WTC11 (cell line): ENCODE results near the gene VWA8. TPM values are rescaled to one million over a fixed set of nuclear protein-coding genes. Genes with fewer than 3 reads are reported as not detected.
"Not testable (repeated sequence)": the region's sequence is repeated elsewhere in the genome, so short reads cannot be mapped to it uniquely, and the experiment has no call there.

Experiments
- ATAC-seq: fragments of 200-7000 bp; cut with Tn5 transposase; 2 replicates; pipeline ENCODE4 v1.10.0; 2021; ENCODE audit warnings: mild to moderate bottlenecking, moderate library complexity
- CTCF ChIA-PET: fragments of 300-600 bp; sonication (Branson Sonifier 250); formaldehyde crosslinking; loops from one replicate; lab custom pipeline; 2021; ENCODE audit warnings: antibody characterized with exemption; lab: Charles Lee
- POLR2A ChIA-PET: fragments of 350-600 bp; sonication (Branson Sonifier 250); formaldehyde crosslinking; loops from one replicate; lab custom pipeline; 2021; ENCODE audit warnings: antibody characterized with exemption; lab: Charles Lee
- DNase-seq: peaks from one replicate; pipeline ENCODE4 v3.0.0; 2021; ENCODE audit warnings: low spot score
- H3K27ac Mint-ChIP-seq: 2 replicates; pipeline ENCODE4 v1.8.0; 2021; ENCODE audit warnings: mixed read lengths
- H3K27me3 Mint-ChIP-seq: 2 replicates; pipeline ENCODE4 v1.8.0; 2021; ENCODE audit warnings: low read depth, mild to moderate bottlenecking, moderate library complexity, mixed read lengths
- H3K36me3 Mint-ChIP-seq: 2 replicates; pipeline ENCODE4 v1.8.0; 2021; ENCODE audit warnings: mixed read lengths
- H3K4me1 Mint-ChIP-seq: 2 replicates; pipeline ENCODE4 v1.8.0; 2022; ENCODE audit warnings: mixed read lengths
- H3K4me3 Mint-ChIP-seq: 2 replicates; pipeline ENCODE4 v1.8.0; 2021; ENCODE audit warnings: mild to moderate bottlenecking, moderate library complexity, mixed read lengths
- H3K9me3 Mint-ChIP-seq: 2 replicates; pipeline ENCODE4 v1.8.0; 2021; ENCODE audit warnings: mixed read lengths
- ARID4B ChIP-seq: sonication (generic); formaldehyde crosslinking; IDR thresholded peaks from 2 replicates; pipeline ENCODE4 v1.8.0; 2023; ENCODE audit warnings: missing genetic modification reagents, mild to moderate bottlenecking, borderline replicate concordance
- ATF2 ChIP-seq: sonication (generic); formaldehyde crosslinking; IDR thresholded peaks from 2 replicates; pipeline ENCODE4 v1.8.1; 2022; ENCODE audit warnings: low read depth, missing genetic modification reagents, borderline replicate concordance
- FOXJ3 ChIP-seq: sonication (generic); formaldehyde crosslinking; IDR thresholded peaks from 2 replicates; pipeline ENCODE4 v1.9.0; 2021; ENCODE audit warnings: missing genetic modification reagents, mild to moderate bottlenecking, borderline replicate concordance
- GRHL2 ChIP-seq: fragments of 250-450 bp; sonication (Bioruptor Pico); IDR thresholded peaks from 2 replicates; pipeline ENCODE4 v1.8.0; 2022; ENCODE audit warnings: mild to moderate bottlenecking, moderate library complexity; ENCODE audit not compliant: insufficient replicate concordance, severe bottlenecking
- HMGXB4 ChIP-seq: sonication (generic); formaldehyde crosslinking; IDR thresholded peaks from 2 replicates; pipeline ENCODE4 v1.8.1; 2023; ENCODE audit warnings: mild to moderate bottlenecking, moderate library complexity, missing genetic modification reagents
- NR1H2 ChIP-seq: sonication (generic); formaldehyde crosslinking; IDR thresholded peaks from 2 replicates; pipeline ENCODE4 v1.9.0; 2021; ENCODE audit warnings: mild to moderate bottlenecking, moderate library complexity, missing genetic modification reagents
- PRDM15 ChIP-seq: sonication (generic); formaldehyde crosslinking; IDR thresholded peaks from 2 replicates; pipeline ENCODE4 v1.8.0; 2022; ENCODE audit warnings: missing genetic modification reagents
- SMAD4 ChIP-seq: sonication (generic); formaldehyde crosslinking; IDR thresholded peaks from 2 replicates; pipeline ENCODE4 v1.8.0; 2022; ENCODE audit warnings: mild to moderate bottlenecking, missing genetic modification reagents
- TCF7 ChIP-seq: sonication (generic); formaldehyde crosslinking; IDR thresholded peaks from 2 replicates; pipeline ENCODE4 v1.8.0; 2022; ENCODE audit warnings: mild to moderate bottlenecking, low read depth, missing genetic modification reagents, moderate library complexity
- TEAD4 ChIP-seq: sonication (generic); formaldehyde crosslinking; IDR thresholded peaks from 2 replicates; pipeline ENCODE4 v1.8.0; 2022; ENCODE audit warnings: mild to moderate bottlenecking, missing genetic modification reagents
- USF1 ChIP-seq: sonication (generic); formaldehyde crosslinking; IDR thresholded peaks from 2 replicates; pipeline ENCODE4 v1.8.0; 2022; ENCODE audit warnings: mild to moderate bottlenecking, missing genetic modification reagents
- ZNF281 ChIP-seq: sonication (generic); formaldehyde crosslinking; IDR thresholded peaks from 2 replicates; pipeline ENCODE4 v1.8.0; 2023; ENCODE audit warnings: mild to moderate bottlenecking, missing genetic modification reagents
- ZNF396 ChIP-seq: fragments of 250-450 bp; sonication (Bioruptor Pico); IDR thresholded peaks from 2 replicates; pipeline ENCODE4 v1.8.0; 2021; ENCODE audit warnings: mild to moderate bottlenecking, moderate library complexity, borderline replicate concordance
- total RNA-seq: library from RNA; stranded (reverse); gene quantifications from 3 replicates; pipeline ENCODE4 v1.2.3, GENCODE V29; 2021

VWA8 gene
- total RNA-seq, 1 experiment from 2014 or later = 19.9 TPM

GRCh38 chr13:41803445-41803735 is 157.5 kb downstream of the VWA8 start:
- POLR2A ChIA-PET, DNase-seq, ATAC-seq, CTCF ChIA-PET, H3K4me3 Mint-ChIP-seq, H3K27me3 Mint-ChIP-seq: not testable (repeated sequence)
- H3K9me3 Mint-ChIP-seq = peaks cover 23% of the 10 kb centered on the region
- peaks cover 33% of the 10 kb centered on the region for H3K36me3 Mint-ChIP-seq
- peaks cover 14% of the 10 kb centered on the region for H3K4me1 Mint-ChIP-seq
- peak overlapping the region; percentile 28 for H3K27ac Mint-ChIP-seq

- DNase-seq (no peak), ATAC-seq (no peak)
- Mint-ChIP-seq H3K9me3 (peaks cover 23% of the 10 kb centered on the region), H3K27ac (peak overlapping the region; percentile 28), H3K27me3 (no peaks in the 10 kb centered on the region)
- POLR2A ChIA-PET = no interaction called here
- CTCF ChIA-PET = interaction anchor here (0.6 kb wide), 1 partner anchor 309 kb away, joined by 3 read pairs; no protein-coding TSS in a partner anchor
- no peak for TF ChIP-seq PRDM15 (CRISPR knock-in tag)
- TF ChIP-seq, all 79 proteins: peak for 0
- H3K4me1 Mint-ChIP-seq = peaks cover 14% of the 10 kb centered on the region
- no peak overlapping the region for H3K4me3 Mint-ChIP-seq
- H3K36me3 Mint-ChIP-seq = peaks cover 33% of the 10 kb centered on the region
These were observed 158.0 kb downstream of the VWA8 start for GRCh38 chr13:41802684-41803444.

- ChIA-PET POLR2A (no interaction called here), CTCF (interaction anchor here (0.6 to 0.9 kb wide), 2 partner anchors 133 to 310 kb away, joined by 3 read pairs; no protein-coding TSS in a partner anchor)
- no peak overlapping the region for H3K4me3 Mint-ChIP-seq
- H3K36me3 Mint-ChIP-seq = peaks cover 32% of the 10 kb centered on the region
- H3K27me3 Mint-ChIP-seq = no peaks in the 10 kb centered on the region
- H3K9me3 Mint-ChIP-seq = peaks cover 23% of the 10 kb centered on the region
- ATAC-seq = peak; percentile 92
- H3K4me1 Mint-ChIP-seq = peaks cover 14% of the 10 kb centered on the region
- H3K27ac Mint-ChIP-seq = peak overlapping the region; percentile 40; the same call in 1 of the 2 replicates
- no peak for DNase-seq
- no peak for TF ChIP-seq ATF2 (CRISPR knock-in tag)
- no peak for TF ChIP-seq ARID4B (CRISPR knock-in tag)
- TF ChIP-seq NR1H2 = no peak
- no peak for TF ChIP-seq GRHL2
- no peak for TF ChIP-seq FOXJ3 (CRISPR knock-in tag)
- no peak for TF ChIP-seq USF1 (CRISPR knock-in tag)
- no peak for TF ChIP-seq TEAD4
- no peak for TF ChIP-seq TCF7 (CRISPR knock-in tag)
- no peak for TF ChIP-seq HMGXB4
- TF ChIP-seq SMAD4 (CRISPR knock-in tag) = no peak
- TF ChIP-seq ZNF281 = no peak
- TF ChIP-seq ZNF396 (CRISPR knock-in tag) = no peak
These were observed 158.7 kb downstream of the VWA8 start for GRCh38 chr13:41802043-41802683.
